GM23338 (cell line): Measurements from ENCODE around the gene YTHDF2. TPM values are rescaled to one million over a fixed set of nuclear protein-coding genes. Genes with fewer than 3 reads are reported as not detected.
A peak's percentile ranks its signal among the peaks of the same experiment; 100 is the strongest.

Experiments
- ATAC-seq: fragments of 200-7000 bp; cut with Tn5 transposase; 3 replicates; pipeline ENCODE4 v1.9.1; 2020
- DNase-seq: peaks from one replicate; pipeline ENCODE4 v3.0.0-alpha.2; 2015; ENCODE audit warnings: low spot score
- H2AFZ ChIP-seq: fragments of 200-600 bp; sonication (generic); 2 replicates; pipeline ENCODE4 v1.8.0; 2016; ENCODE audit warnings: antibody characterized with exemption, mild to moderate bottlenecking, moderate library complexity
- H3F3A ChIP-seq: fragments of 200-600 bp; sonication (generic); replicated peaks from 2 replicates; pipeline ENCODE4 v1.8.0; 2017; ENCODE audit warnings: antibody characterized with exemption, mixed run types, low read depth
- H3K27ac ChIP-seq: fragments of 200-600 bp; sonication (generic); 2 replicates; pipeline ENCODE4 v1.6.1; 2016; ENCODE audit warnings: low read depth
- H3K27me3 ChIP-seq: fragments of 200-600 bp; sonication (generic); 2 replicates; pipeline ENCODE4 v1.8.0; 2016; ENCODE audit warnings: mild to moderate bottlenecking, mixed run types, moderate library complexity; ENCODE audit not compliant: insufficient read depth
- H3K36me3 ChIP-seq: fragments of 200-600 bp; sonication (generic); 2 replicates; pipeline ENCODE4 v1.8.0; 2016; ENCODE audit warnings: mild to moderate bottlenecking; ENCODE audit not compliant: insufficient read depth
- H3K4me1 ChIP-seq: fragments of 200-600 bp; sonication (generic); 2 replicates; pipeline ENCODE4 v1.8.0; 2016; ENCODE audit warnings: mild to moderate bottlenecking, moderate library complexity; ENCODE audit not compliant: insufficient read depth
- H3K4me2 ChIP-seq: fragments of 200-600 bp; sonication (generic); 2 replicates; pipeline ENCODE4 v1.7.1; 2017; ENCODE audit warnings: mixed run types
- H3K4me3 ChIP-seq: fragments of 200-600 bp; sonication (generic); 2 replicates; pipeline ENCODE4 v1.6.1; 2016; ENCODE audit warnings: mixed run types
- H3K79me2 ChIP-seq: fragments of 200-600 bp; sonication (generic); replicated peaks from 2 replicates; pipeline ENCODE4 v1.8.0; 2017; ENCODE audit warnings: mild to moderate bottlenecking; ENCODE audit not compliant: insufficient read depth
- H3K9me2 ChIP-seq: fragments of 200-600 bp; sonication (generic); 2 replicates; pipeline ENCODE4 v1.8.0; 2017; ENCODE audit not compliant: insufficient read depth
- H4K20me1 ChIP-seq: fragments of 200-600 bp; sonication (generic); replicated peaks from 2 replicates; pipeline ENCODE4 v1.8.0; 2017; ENCODE audit warnings: mild to moderate bottlenecking; ENCODE audit not compliant: insufficient read depth
- H3K27ac Mint-ChIP-seq: 2 replicates; pipeline ENCODE4 v1.8.0; 2020; ENCODE audit warnings: inconsistent platforms, mild to moderate bottlenecking, moderate library complexity, mixed read lengths
- H3K27me3 Mint-ChIP-seq: 3 replicates; pipeline ENCODE4 v1.8.0; 2022; ENCODE audit warnings: low read depth, mild to moderate bottlenecking, moderate library complexity, mixed read lengths, inconsistent platforms; ENCODE audit not compliant: insufficient read depth, poor library complexity
- H3K36me3 Mint-ChIP-seq: 3 replicates; pipeline ENCODE4 v1.8.0; 2021; ENCODE audit warnings: low read depth, mild to moderate bottlenecking, inconsistent platforms, moderate library complexity, mixed read lengths
- H3K4me1 Mint-ChIP-seq: 3 replicates; pipeline ENCODE4 v1.8.0; 2020; ENCODE audit warnings: mild to moderate bottlenecking, inconsistent platforms, mixed read lengths
- H3K4me3 Mint-ChIP-seq: 3 replicates; pipeline ENCODE4 v1.8.0; 2021; ENCODE audit warnings: moderate library complexity, mild to moderate bottlenecking, inconsistent platforms, mixed read lengths
- H3K9me3 Mint-ChIP-seq: 3 replicates; pipeline ENCODE4 v1.8.0; 2020; ENCODE audit warnings: moderate library complexity, mild to moderate bottlenecking, inconsistent platforms, mixed read lengths
- CREB1 ChIP-seq: fragments of 250-450 bp; sonication (Bioruptor Pico); IDR thresholded peaks from 2 replicates; pipeline ENCODE4 v1.5.0; 2020; ENCODE audit warnings: low read depth, mild to moderate bottlenecking, moderate library complexity
- EZH2 ChIP-seq: fragments of 200-600 bp; sonication (generic); IDR thresholded peaks from one replicate; pipeline ENCODE4 v1.8.0; 2017; ENCODE audit warnings: antibody characterized with exemption, mild to moderate bottlenecking, low read depth; ENCODE audit not compliant: unreplicated experiment
- EZH2phosphoT487 ChIP-seq: fragments of 200-600 bp; sonication (generic); IDR thresholded peaks from one replicate; pipeline ENCODE4 v1.8.1; 2018; ENCODE audit warnings: antibody characterized with exemption; ENCODE audit not compliant: unreplicated experiment
- JUNB ChIP-seq: IDR thresholded peaks from one replicate; pipeline ENCODE4 v1.6.1; 2016; ENCODE audit warnings: antibody characterized with exemption; ENCODE audit not compliant: unreplicated experiment
- POLR2AphosphoS5 ChIP-seq: IDR thresholded peaks from 2 replicates; pipeline ENCODE4 v1.6.1; 2016; ENCODE audit warnings: antibody characterized with exemption, low read depth
- STAT1 ChIP-seq: IDR thresholded peaks from one replicate; pipeline ENCODE4 v1.6.1; 2016; ENCODE audit warnings: antibody characterized with exemption; ENCODE audit not compliant: unreplicated experiment
- ZNF331 ChIP-seq: fragments of 250-450 bp; sonication (Bioruptor Pico); IDR thresholded peaks from 2 replicates; pipeline ENCODE4 v1.5.0; 2020; ENCODE audit warnings: low read depth, mild to moderate bottlenecking, moderate library complexity
- long read RNA-seq: library from polyadenylated mRNA; unstranded; transcript quantifications from one replicate; pipeline ENCODE4 v2.0.0, GENCODE V29; 2020; ENCODE audit not compliant: unreplicated experiment
- polyA plus RNA-seq: library from polyadenylated mRNA; unstranded; fragments of >200 nt; fragmentation: Nextera tagmentation; extraction: Ambion mirVana; gene quantifications from 2 replicates; pipeline ENCODE4 v1.2.1, GENCODE V29; 2016
- total RNA-seq: library from RNA; depleted of rRNA; stranded (reverse); fragments of >200 nt; shearing (Covaris generic); gene quantifications from 2 replicates; pipeline ENCODE4 v1.2.3, GENCODE V29; 2014; rRNA removed
- TF ChIP-seq, protein P1 (sequence below), 2 experiments: fragments of 200-600 bp in 1 of 2; sonication (generic) in 1 of 2; conservative IDR thresholded peaks; 2 replicates each; pipeline versions ENCODE4 v1.5.1 to v1.6.1; 2016 to 2017; ENCODE audit warnings: antibody characterized with exemption in 2 of 2, low read depth in 2 of 2, mild to moderate bottlenecking in 2 of 2, moderate library complexity in 1 of 2
- TF ChIP-seq, protein P2 (sequence below): fragments of 250-450 bp; sonication (Bioruptor Pico); IDR thresholded peaks from 2 replicates; pipeline ENCODE4 v1.5.0; 2020; ENCODE audit warnings: mild to moderate bottlenecking, moderate library complexity
- TF ChIP-seq, protein P3 (sequence below): IDR thresholded peaks from one replicate; pipeline ENCODE4 v1.6.1; 2018; ENCODE audit warnings: antibody characterized with exemption; ENCODE audit not compliant: unreplicated experiment
- TF ChIP-seq, protein P4 (sequence below): IDR thresholded peaks from 2 replicates; pipeline ENCODE4 v1.6.1; 2016; ENCODE audit warnings: antibody characterized with exemption

The YTHDF2 gene
- total RNA-seq (150 and 169 TPM in 2 replicates), polyA plus RNA-seq (123 and 130 TPM in 2 replicates)
- long read RNA-seq, transcript YTHDF2-201 (5 exons, 2,925 nt), result major isoform, 145 of 171 reads
- long read RNA-seq, partial matches to known transcripts, result 4 of 171 reads
- long read RNA-seq, other reads (novel, unspliced or antisense), result 20 of 171 reads

DNA sequence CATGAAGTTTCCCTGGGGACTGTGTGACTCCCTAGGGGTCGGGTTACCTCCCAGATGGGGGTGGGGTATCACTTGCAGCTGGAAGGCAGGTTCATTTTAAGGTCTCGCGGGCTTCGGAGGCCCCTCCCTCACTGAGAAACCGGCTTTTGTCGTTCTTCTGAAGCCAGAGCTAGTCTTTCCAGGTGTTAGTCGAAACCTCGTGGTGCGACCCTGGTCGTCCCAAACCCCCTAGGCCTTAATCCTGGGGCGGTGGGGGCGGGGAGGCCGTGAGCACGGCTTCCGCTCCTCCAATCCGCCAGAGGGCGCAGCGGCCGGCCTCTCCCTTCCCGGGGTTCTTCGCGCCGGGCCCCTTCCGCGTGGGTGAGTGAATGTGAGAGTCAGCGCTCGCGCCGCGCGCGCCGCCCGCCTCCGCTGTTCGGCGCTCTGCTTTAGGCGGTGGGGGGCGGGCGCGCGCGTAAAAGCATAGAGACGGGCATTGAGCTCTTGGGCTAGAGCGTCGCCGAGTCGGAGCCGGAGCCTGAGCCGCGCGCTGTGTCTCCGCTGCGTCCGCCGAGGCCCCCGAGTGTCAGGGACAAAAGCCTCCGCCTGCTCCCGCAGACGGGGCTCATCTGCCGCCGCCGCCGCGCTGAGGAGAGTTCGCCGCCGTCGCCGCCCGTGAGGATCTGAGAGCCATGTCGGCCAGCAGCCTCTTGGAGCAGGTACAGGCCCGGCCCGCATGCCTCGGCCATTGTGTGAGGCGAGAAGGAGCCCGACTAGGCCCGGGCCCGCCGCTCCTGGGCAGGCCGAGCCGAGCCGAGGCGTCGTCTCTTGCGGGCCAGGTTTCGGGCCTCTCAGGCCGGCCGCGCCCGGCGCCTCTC is at the start of gene YTHDF2:
TSS of gene YTHDF2 (plus strand) at position 491 of the 857 bp plus-strand sequence. CDS start at position 672, 181 bp downstream.
- H4K20me1 ChIP-seq, result peaks cover 33% of the 10 kb centered on the region
- peak within 1 kb of the TSS; percentile 74 for H3K4me2 ChIP-seq
- peaks cover 27% of the 10 kb centered on the region for H3K36me3 ChIP-seq
- peaks cover 45% of the 10 kb centered on the region for H3K36me3 Mint-ChIP-seq
- H3K27me3 ChIP-seq, result no peaks in the 10 kb centered on the region
- peaks cover 12% of the 10 kb centered on the region; the same call in 1 of the 2 replicates for H3F3A ChIP-seq
- DNase-seq (peak; percentile 99), ATAC-seq (peak; percentile 87)
- no peak within 1 kb of the TSS for H2AFZ ChIP-seq
- H3K9me3 Mint-ChIP-seq, result peaks cover 6% of the 10 kb centered on the region; the same call in 2 of the 3 replicates
- H3K79me2 ChIP-seq, result peaks cover 49% of the 10 kb centered on the region
- H3K4me3 ChIP-seq, result peak within 1 kb of the TSS; percentile 87
- H3K9me2 ChIP-seq, result no peaks in the 10 kb centered on the region
- peak within 1 kb of the TSS; percentile 99 for H3K27ac Mint-ChIP-seq
- H3K27ac ChIP-seq, result peak within 1 kb of the TSS; percentile 94
- TF ChIP-seq STAT1 (peak; percentile 67), POLR2AphosphoS5 (peak; percentile 71), JUNB (no peak), CREB1 (peak; percentile 72), EZH2phosphoT487 (no peak), ZNF331 (CRISPR knock-in tag) (no peak), EZH2 (no peak)
- TF ChIP-seq, protein P1, sequence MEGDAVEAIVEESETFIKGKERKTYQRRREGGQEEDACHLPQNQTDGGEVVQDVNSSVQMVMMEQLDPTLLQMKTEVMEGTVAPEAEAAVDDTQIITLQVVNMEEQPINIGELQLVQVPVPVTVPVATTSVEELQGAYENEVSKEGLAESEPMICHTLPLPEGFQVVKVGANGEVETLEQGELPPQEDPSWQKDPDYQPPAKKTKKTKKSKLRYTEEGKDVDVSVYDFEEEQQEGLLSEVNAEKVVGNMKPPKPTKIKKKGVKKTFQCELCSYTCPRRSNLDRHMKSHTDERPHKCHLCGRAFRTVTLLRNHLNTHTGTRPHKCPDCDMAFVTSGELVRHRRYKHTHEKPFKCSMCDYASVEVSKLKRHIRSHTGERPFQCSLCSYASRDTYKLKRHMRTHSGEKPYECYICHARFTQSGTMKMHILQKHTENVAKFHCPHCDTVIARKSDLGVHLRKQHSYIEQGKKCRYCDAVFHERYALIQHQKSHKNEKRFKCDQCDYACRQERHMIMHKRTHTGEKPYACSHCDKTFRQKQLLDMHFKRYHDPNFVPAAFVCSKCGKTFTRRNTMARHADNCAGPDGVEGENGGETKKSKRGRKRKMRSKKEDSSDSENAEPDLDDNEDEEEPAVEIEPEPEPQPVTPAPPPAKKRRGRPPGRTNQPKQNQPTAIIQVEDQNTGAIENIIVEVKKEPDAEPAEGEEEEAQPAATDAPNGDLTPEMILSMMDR (conservative IDR thresholded peaks at IDR 0.05; ENCODE audit: low read depth in 2 of 2), result peak; percentile 76 to 84
- TF ChIP-seq, protein P2, sequence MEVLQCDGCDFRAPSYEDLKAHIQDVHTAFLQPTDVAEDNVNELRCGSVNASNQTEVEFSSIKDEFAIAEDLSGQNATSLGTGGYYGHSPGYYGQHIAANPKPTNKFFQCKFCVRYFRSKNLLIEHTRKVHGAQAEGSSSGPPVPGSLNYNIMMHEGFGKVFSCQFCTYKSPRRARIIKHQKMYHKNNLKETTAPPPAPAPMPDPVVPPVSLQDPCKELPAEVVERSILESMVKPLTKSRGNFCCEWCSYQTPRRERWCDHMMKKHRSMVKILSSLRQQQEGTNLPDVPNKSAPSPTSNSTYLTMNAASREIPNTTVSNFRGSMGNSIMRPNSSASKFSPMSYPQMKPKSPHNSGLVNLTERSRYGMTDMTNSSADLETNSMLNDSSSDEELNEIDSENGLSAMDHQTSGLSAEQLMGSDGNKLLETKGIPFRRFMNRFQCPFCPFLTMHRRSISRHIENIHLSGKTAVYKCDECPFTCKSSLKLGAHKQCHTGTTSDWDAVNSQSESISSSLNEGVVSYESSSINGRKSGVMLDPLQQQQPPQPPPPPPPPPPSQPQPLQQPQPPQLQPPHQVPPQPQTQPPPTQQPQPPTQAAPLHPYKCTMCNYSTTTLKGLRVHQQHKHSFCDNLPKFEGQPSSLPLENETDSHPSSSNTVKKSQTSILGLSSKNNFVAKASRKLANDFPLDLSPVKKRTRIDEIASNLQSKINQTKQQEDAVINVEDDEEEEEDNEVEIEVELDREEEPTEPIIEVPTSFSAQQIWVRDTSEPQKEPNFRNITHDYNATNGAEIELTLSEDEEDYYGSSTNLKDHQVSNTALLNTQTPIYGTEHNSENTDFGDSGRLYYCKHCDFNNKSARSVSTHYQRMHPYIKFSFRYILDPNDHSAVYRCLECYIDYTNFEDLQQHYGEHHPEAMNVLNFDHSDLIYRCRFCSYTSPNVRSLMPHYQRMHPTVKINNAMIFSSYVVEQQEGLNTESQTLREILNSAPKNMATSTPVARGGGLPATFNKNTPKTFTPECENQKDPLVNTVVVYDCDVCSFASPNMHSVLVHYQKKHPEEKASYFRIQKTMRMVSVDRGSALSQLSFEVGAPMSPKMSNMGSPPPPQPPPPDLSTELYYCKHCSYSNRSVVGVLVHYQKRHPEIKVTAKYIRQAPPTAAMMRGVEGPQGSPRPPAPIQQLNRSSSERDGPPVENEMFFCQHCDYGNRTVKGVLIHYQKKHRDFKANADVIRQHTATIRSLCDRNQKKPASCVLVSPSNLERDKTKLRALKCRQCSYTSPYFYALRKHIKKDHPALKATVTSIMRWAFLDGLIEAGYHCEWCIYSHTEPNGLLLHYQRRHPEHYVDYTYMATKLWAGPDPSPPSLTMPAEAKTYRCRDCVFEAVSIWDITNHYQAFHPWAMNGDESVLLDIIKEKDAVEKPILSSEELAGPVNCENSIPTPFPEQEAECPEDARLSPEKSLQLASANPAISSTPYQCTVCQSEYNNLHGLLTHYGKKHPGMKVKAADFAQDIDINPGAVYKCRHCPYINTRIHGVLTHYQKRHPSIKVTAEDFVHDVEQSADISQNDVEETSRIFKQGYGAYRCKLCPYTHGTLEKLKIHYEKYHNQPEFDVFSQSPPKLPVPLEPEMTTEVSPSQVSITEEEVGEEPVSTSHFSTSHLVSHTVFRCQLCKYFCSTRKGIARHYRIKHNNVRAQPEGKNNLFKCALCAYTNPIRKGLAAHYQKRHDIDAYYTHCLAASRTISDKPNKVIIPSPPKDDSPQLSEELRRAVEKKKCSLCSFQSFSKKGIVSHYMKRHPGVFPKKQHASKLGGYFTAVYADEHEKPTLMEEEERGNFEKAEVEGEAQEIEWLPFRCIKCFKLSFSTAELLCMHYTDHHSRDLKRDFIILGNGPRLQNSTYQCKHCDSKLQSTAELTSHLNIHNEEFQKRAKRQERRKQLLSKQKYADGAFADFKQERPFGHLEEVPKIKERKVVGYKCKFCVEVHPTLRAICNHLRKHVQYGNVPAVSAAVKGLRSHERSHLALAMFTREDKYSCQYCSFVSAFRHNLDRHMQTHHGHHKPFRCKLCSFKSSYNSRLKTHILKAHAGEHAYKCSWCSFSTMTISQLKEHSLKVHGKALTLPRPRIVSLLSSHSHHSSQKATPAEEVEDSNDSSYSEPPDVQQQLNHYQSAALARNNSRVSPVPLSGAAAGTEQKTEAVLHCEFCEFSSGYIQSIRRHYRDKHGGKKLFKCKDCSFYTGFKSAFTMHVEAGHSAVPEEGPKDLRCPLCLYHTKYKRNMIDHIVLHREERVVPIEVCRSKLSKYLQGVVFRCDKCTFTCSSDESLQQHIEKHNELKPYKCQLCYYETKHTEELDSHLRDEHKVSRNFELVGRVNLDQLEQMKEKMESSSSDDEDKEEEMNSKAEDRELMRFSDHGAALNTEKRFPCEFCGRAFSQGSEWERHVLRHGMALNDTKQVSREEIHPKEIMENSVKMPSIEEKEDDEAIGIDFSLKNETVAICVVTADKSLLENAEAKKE, result no peak
- TF ChIP-seq, protein P3, sequence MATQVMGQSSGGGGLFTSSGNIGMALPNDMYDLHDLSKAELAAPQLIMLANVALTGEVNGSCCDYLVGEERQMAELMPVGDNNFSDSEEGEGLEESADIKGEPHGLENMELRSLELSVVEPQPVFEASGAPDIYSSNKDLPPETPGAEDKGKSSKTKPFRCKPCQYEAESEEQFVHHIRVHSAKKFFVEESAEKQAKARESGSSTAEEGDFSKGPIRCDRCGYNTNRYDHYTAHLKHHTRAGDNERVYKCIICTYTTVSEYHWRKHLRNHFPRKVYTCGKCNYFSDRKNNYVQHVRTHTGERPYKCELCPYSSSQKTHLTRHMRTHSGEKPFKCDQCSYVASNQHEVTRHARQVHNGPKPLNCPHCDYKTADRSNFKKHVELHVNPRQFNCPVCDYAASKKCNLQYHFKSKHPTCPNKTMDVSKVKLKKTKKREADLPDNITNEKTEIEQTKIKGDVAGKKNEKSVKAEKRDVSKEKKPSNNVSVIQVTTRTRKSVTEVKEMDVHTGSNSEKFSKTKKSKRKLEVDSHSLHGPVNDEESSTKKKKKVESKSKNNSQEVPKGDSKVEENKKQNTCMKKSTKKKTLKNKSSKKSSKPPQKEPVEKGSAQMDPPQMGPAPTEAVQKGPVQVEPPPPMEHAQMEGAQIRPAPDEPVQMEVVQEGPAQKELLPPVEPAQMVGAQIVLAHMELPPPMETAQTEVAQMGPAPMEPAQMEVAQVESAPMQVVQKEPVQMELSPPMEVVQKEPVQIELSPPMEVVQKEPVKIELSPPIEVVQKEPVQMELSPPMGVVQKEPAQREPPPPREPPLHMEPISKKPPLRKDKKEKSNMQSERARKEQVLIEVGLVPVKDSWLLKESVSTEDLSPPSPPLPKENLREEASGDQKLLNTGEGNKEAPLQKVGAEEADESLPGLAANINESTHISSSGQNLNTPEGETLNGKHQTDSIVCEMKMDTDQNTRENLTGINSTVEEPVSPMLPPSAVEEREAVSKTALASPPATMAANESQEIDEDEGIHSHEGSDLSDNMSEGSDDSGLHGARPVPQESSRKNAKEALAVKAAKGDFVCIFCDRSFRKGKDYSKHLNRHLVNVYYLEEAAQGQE, result no peak
- TF ChIP-seq, protein P4, sequence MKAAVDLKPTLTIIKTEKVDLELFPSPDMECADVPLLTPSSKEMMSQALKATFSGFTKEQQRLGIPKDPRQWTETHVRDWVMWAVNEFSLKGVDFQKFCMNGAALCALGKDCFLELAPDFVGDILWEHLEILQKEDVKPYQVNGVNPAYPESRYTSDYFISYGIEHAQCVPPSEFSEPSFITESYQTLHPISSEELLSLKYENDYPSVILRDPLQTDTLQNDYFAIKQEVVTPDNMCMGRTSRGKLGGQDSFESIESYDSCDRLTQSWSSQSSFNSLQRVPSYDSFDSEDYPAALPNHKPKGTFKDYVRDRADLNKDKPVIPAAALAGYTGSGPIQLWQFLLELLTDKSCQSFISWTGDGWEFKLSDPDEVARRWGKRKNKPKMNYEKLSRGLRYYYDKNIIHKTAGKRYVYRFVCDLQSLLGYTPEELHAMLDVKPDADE, result peak; percentile 64; the same call in 1 of the 2 replicates
- H3K4me3 Mint-ChIP-seq, result peak within 1 kb of the TSS; percentile 97
- H3K27me3 Mint-ChIP-seq, result peaks cover 19% of the 10 kb centered on the region
- H3K4me1 ChIP-seq, result peaks cover 32% of the 10 kb centered on the region
- peaks cover 33% of the 10 kb centered on the region for H3K4me1 Mint-ChIP-seq
